Measurements from ENCODE around the gene APOOL.

GRCh38 chrX:85065512-85066198 lies 62.0 kb downstream of the APOOL start:
- TF ChIP-seq CTCF (IDR thresholded peaks at IDR 0.05) (no peak), POLR2A (IDR thresholded peaks at IDR 0.05) (no peak)
